HG03558 (cell line): ENCODE data around the gene BACH2.
"Not testable (repeated sequence)": the region's sequence is repeated elsewhere in the genome, so short reads cannot be mapped to it uniquely, and the experiment has no call there.

Source experiments
- ATAC-seq: cut with Tn5 transposase; IDR thresholded peaks from one replicate; pipeline ENCODE4 v1.9.1; 2021; ENCODE audit warnings: moderate number of reproducible peaks; ENCODE audit not compliant: unreplicated experiment; ENCODE audit errors: extremely low read depth

BACH2 gene

GRCh38 chr6:89936177-89936576, 360.5 kb downstream of the BACH2 start:
- ATAC-seq, result no peak

GRCh38 chr6:89934685-89935366, 361.8 kb downstream of the BACH2 start:
- ATAC-seq, result no peak

- no peak for ATAC-seq
Observed at GRCh38 chr6:89932245-89932802, 364.3 kb downstream of the BACH2 start.

GRCh38 chr6:89930789-89931188, 365.9 kb downstream of the BACH2 start:
- ATAC-seq, result no peak

GRCh38 chr6:89928604-89929003, 368.0 kb downstream of the BACH2 start:
- no peak for ATAC-seq

- ATAC-seq, result no peak
Observed at GRCh38 chr6:89927791-89928550, 368.7 kb downstream of the BACH2 start.

- no peak for ATAC-seq
Observed at GRCh38 chr6:89927264-89927663, 369.4 kb downstream of the BACH2 start.

- no peak for ATAC-seq
Observed at GRCh38 chr6:89925826-89926225, 370.8 kb downstream of the BACH2 start.

- ATAC-seq, result no peak
Observed at GRCh38 chr6:89924231-89924630, 372.4 kb downstream of the BACH2 start.

GRCh38 chr6:89921691-89922090, 375.0 kb downstream of the BACH2 start:
- no peak for ATAC-seq

- no peak for ATAC-seq
Observed at GRCh38 chr6:89921197-89921596, 375.4 kb downstream of the BACH2 start.

GRCh38 chr6:89917801-89918366, 378.8 kb downstream of the BACH2 start:
- no peak for ATAC-seq

- no peak for ATAC-seq
Observed at GRCh38 chr6:89917216-89917615, 379.4 kb downstream of the BACH2 start.

- no peak for ATAC-seq
Observed at GRCh38 chr6:89916136-89916920, 380.3 kb downstream of the BACH2 start.

- no peak for ATAC-seq
Observed at GRCh38 chr6:89910902-89911240, 385.8 kb downstream of the BACH2 start.

GRCh38 chr6:89910001-89910901, 386.4 kb downstream of the BACH2 start:
- ATAC-seq, result not testable (repeated sequence)

- no peak for ATAC-seq
Observed at GRCh38 chr6:89895276-89895874, 401.3 kb downstream of the BACH2 start.

GRCh38 chr6:89894169-89894568, 402.5 kb downstream of the BACH2 start, which contains the start of gene GJA10:
TSS of gene GJA10 (plus strand) at chr6:89894469. CDS start at chr6:89894469, 0 bp downstream.
- no peak for ATAC-seq

GRCh38 chr6:89892577-89892976, 404.1 kb downstream of the BACH2 start:
- ATAC-seq, result not testable (repeated sequence)
